Hepatocyte (in vitro differentiated cells): ENCODE results near the gene SH3YL1. TPM values are rescaled to one million over a fixed set of nuclear protein-coding genes. Genes with fewer than 3 reads are reported as not detected.

ENCODE experiments used
- DNase-seq: peaks from one replicate; pipeline ENCODE4 v3.0.0-alpha.2; 2016; ENCODE audit warnings: low spot score
- H2AFZ ChIP-seq: fragments of 200-600 bp; sonication (generic); 2 replicates; pipeline ENCODE4 v1.6.0; 2016; ENCODE audit warnings: antibody characterized with exemption, mild to moderate bottlenecking
- H3K27ac ChIP-seq: fragments of 200-600 bp; sonication (generic); 2 replicates; pipeline ENCODE4 v1.5.1; 2016; ENCODE audit warnings: mild to moderate bottlenecking
- H3K27me3 ChIP-seq: fragments of 200-600 bp; sonication (generic); 2 replicates; pipeline ENCODE4 v1.6.1; 2016
- H3K36me3 ChIP-seq: fragments of 200-600 bp; sonication (generic); replicated peaks from 2 replicates; pipeline ENCODE4 v1.5.1; 2016; ENCODE audit warnings: low read depth; ENCODE audit not compliant: insufficient read depth
- H3K4me1 ChIP-seq: fragments of 200-600 bp; sonication (generic); 2 replicates; pipeline ENCODE4 v1.5.1; 2016; ENCODE audit warnings: mild to moderate bottlenecking, moderate library complexity; ENCODE audit not compliant: insufficient read depth
- H3K4me2 ChIP-seq: fragments of 200-600 bp; sonication (generic); 2 replicates; pipeline ENCODE4 v1.6.0; 2016
- H3K4me3 ChIP-seq: fragments of 200-600 bp; sonication (generic); 2 replicates; pipeline ENCODE4 v1.5.1; 2016; ENCODE audit warnings: mild to moderate bottlenecking
- H3K79me2 ChIP-seq: fragments of 200-600 bp; sonication (generic); 2 replicates; pipeline ENCODE4 v1.6.0; 2017; ENCODE audit warnings: mild to moderate bottlenecking
- H3K9me2 ChIP-seq: fragments of 200-600 bp; sonication (generic); replicated peaks from 2 replicates; pipeline ENCODE4 v1.6.0; 2017; ENCODE audit warnings: mild to moderate bottlenecking; ENCODE audit not compliant: insufficient read depth
- H3K9me3 ChIP-seq: fragments of 200-600 bp; sonication (generic); 2 replicates; pipeline ENCODE4 v1.5.1; 2016; ENCODE audit warnings: low read depth, mild to moderate bottlenecking
- H4K20me1 ChIP-seq: fragments of 200-600 bp; sonication (generic); 2 replicates; pipeline ENCODE4 v1.6.0; 2016; ENCODE audit warnings: mild to moderate bottlenecking; ENCODE audit not compliant: insufficient read depth, poor library complexity, severe bottlenecking
- EZH2 ChIP-seq: fragments of 200-600 bp; sonication (generic); IDR thresholded peaks from 2 replicates; pipeline ENCODE4 v1.6.1; 2016; ENCODE audit warnings: antibody characterized with exemption, mild to moderate bottlenecking, borderline replicate concordance
- EZH2phosphoT487 ChIP-seq: fragments of 200-600 bp; sonication (generic); IDR thresholded peaks from one replicate; pipeline ENCODE4 v1.6.1; 2018; ENCODE audit warnings: antibody characterized with exemption, mild to moderate bottlenecking, low read depth, moderate library complexity; ENCODE audit not compliant: unreplicated experiment, severe bottlenecking
- WGBS: methylation state at CpG from one replicate; pipeline ENCODE4 v1.1.6; 2016; ENCODE audit warnings: low lambda C conversion rate; ENCODE audit errors: missing lambda C conversion rate; 5-methylcytosine and 5-hydroxymethylcytosine counted together
- polyA plus RNA-seq: library from polyadenylated mRNA; unstranded; fragments of >200 nt; fragmentation: Nextera tagmentation; extraction: Ambion mirVana; gene quantifications from 2 replicates; pipeline ENCODE4 v1.2.1, GENCODE V29; 2016
- total RNA-seq: library from RNA; depleted of rRNA; stranded (reverse); fragments of >200 nt; gene quantifications from 2 replicates; pipeline ENCODE4 v1.2.3, GENCODE V29; 2014
- TF ChIP-seq, protein P1 (sequence below): fragments of 200-600 bp; sonication (generic); IDR thresholded peaks from 2 replicates; pipeline ENCODE4 v1.5.1; 2016; ENCODE audit warnings: antibody characterized with exemption, mild to moderate bottlenecking; ENCODE audit not compliant: poor library complexity

SH3YL1 gene
- total and polyA plus RNA-seq, 2 experiments from 2014 or later = 36.3 to 99.8 TPM

DNA sequence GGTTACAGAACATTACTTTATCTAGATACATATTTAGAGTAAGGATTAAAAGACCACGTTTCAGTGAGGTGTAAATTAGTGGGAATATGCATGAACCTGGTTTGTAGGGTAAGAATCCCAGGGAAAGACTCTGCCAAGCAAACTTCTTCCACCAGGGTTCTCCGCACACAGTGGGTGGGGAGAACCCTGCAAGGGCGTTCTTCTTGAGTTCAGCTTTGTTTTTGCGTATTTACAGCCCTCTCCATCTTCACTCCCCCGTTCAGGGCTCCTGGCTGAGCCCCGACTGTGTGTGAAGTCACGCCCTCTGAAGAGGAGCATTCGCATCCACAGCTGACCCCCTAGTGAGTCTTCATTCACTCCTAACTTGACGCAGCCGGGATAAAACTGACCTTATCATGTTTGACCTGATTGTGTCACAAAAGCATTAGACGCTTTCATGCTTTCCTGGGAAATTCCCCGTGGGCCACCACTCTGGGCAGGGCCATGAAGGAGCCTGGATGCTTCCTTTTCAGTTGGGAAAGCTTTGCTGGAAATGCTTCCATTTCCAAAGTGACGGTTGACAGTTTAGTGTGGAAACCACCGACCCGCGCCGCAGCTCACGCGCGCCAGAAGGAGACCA lies 23.1 kb upstream of the SH3YL1 start:
- Histone ChIP-seq H3K4me1 (peaks cover 9% of the 10 kb centered on the region), H3K9me2 (no peaks in the 10 kb centered on the region), H3K79me2 (no peaks in the 10 kb centered on the region), H3K9me3 (no peaks in the 10 kb centered on the region), H3K36me3 (no peaks in the 10 kb centered on the region), H4K20me1 (peaks cover 16% of the 10 kb centered on the region), H3K27me3 (peaks cover 52% of the 10 kb centered on the region), H3K4me3 (peak overlapping the region; percentile 58), H3K4me2 (peak overlapping the region; percentile 91), H3K27ac (no peak overlapping the region), H2AFZ (no peak overlapping the region)
- DNase-seq = peak; percentile 16
- TF ChIP-seq, protein P1, sequence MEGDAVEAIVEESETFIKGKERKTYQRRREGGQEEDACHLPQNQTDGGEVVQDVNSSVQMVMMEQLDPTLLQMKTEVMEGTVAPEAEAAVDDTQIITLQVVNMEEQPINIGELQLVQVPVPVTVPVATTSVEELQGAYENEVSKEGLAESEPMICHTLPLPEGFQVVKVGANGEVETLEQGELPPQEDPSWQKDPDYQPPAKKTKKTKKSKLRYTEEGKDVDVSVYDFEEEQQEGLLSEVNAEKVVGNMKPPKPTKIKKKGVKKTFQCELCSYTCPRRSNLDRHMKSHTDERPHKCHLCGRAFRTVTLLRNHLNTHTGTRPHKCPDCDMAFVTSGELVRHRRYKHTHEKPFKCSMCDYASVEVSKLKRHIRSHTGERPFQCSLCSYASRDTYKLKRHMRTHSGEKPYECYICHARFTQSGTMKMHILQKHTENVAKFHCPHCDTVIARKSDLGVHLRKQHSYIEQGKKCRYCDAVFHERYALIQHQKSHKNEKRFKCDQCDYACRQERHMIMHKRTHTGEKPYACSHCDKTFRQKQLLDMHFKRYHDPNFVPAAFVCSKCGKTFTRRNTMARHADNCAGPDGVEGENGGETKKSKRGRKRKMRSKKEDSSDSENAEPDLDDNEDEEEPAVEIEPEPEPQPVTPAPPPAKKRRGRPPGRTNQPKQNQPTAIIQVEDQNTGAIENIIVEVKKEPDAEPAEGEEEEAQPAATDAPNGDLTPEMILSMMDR = no peak
- TF ChIP-seq EZH2 (no peak), EZH2phosphoT487 (no peak)
- 10% methylated on average over 20 of the region's 20 CpGs for WGBS

DNA sequence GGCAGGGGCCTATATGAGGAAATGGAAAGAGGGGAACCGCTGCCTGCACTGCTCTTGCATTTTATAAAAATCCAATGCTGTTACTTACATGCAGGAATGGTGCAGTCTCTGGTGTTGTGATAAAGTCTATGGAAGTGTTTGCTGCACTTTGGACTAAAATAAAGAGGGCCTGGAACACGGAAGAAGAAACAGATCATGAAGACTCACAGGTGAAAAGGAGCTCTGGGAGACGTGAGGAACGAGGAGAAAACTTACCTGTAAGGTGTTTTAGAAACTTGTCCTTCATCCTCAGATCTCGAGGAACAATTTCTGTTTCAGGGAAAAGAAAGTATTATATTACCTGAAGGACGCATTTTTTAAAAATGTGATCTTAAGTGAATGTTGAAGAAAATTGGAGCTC lies 22.2 kb upstream of the SH3YL1 start:
- H3K9me3 ChIP-seq = no peaks in the 10 kb centered on the region
- no peak for DNase-seq
- peaks cover 16% of the 10 kb centered on the region for H4K20me1 ChIP-seq
- no peaks in the 10 kb centered on the region for H3K79me2 ChIP-seq
- TF ChIP-seq EZH2 = no peak
- TF ChIP-seq EZH2phosphoT487 = no peak
- TF ChIP-seq, protein P1 = no peak
- no peak overlapping the region for H2AFZ ChIP-seq
- H3K27ac ChIP-seq = no peak overlapping the region
- no peaks in the 10 kb centered on the region for H3K36me3 ChIP-seq
- no peaks in the 10 kb centered on the region for H3K9me2 ChIP-seq
- 75% methylated on average over 6 of the region's 6 CpGs for WGBS
- no peak overlapping the region for H3K4me3 ChIP-seq
- peak overlapping the region; percentile 91 for H3K4me2 ChIP-seq
- peaks cover 9% of the 10 kb centered on the region for H3K4me1 ChIP-seq
- H3K27me3 ChIP-seq = peaks cover 44% of the 10 kb centered on the region

DNA sequence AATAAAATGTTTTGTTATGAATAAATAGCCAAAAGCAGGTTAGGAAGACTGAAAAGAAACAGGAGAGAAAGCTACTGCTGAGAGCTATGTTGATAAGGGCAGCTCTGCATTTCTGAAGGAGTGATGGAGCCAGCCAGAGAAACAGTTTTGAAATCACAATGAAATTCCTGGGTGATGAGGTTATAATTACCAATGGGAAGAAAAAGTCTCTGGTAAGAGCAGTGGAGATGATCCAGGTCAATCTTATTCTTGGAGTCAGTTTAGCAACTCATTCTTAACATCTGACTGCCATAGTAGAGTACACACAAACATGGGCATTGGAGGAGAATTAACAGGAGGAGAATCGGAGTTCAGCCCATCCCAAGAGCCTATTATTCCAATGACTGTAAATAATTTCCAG lies 21.7 kb upstream of the SH3YL1 start:
- H3K9me2 ChIP-seq = no peaks in the 10 kb centered on the region
- no peaks in the 10 kb centered on the region for H3K79me2 ChIP-seq
- no peak overlapping the region for H2AFZ ChIP-seq
- TF ChIP-seq EZH2 (no peak), EZH2phosphoT487 (no peak)
- TF ChIP-seq, protein P1 = no peak
- peaks cover 9% of the 10 kb centered on the region for H3K4me1 ChIP-seq
- H3K9me3 ChIP-seq = no peaks in the 10 kb centered on the region
- H3K27ac ChIP-seq = no peak overlapping the region
- H3K4me3 ChIP-seq = no peak overlapping the region
- peak overlapping the region; percentile 91 for H3K4me2 ChIP-seq
- peaks cover 16% of the 10 kb centered on the region for H4K20me1 ChIP-seq
- H3K27me3 ChIP-seq = peaks cover 39% of the 10 kb centered on the region
- DNase-seq = no peak
- WGBS = 91% methylated on average over 1 of the region's 1 CpG
- no peaks in the 10 kb centered on the region for H3K36me3 ChIP-seq
